ENCODE data around the gene ECM1. TPM values are rescaled to one million over a fixed set of nuclear protein-coding genes. Genes with fewer than 3 reads are reported as not detected.
A peak's percentile ranks its signal among the peaks of the same experiment; 100 is the strongest.

Gene ECM1
- polyA plus RNA-seq, 3 donors from 2014 or later, result not detected

GRCh38 chr1:150552128-150552910 is 44.4 kb downstream of the ECM1 start:
- Mint-ChIP-seq H3K4me3 (no peak overlapping the region), H3K36me3 (no peaks in the 10 kb centered on the region), H3K4me1 (peaks cover 11 to 18% of the 10 kb centered on the region in 2 donors), H3K27ac (peak overlapping the region in 2 of 6 donors; percentile 4 to 21), H3K9me3 (no peaks in the 10 kb centered on the region), H3K27me3 (ENCODE audit: low read depth in 3 of 3) (peaks cover 0 to 9% (median 6%) of the 10 kb centered on the region in 3 donors)
- DNase-seq, result no peak

GRCh38 chr1:150552911-150553289 is 45.0 kb downstream of the ECM1 start:
- no peak overlapping the region for H3K27ac Mint-ChIP-seq
- H3K36me3 Mint-ChIP-seq, result no peaks in the 10 kb centered on the region
- peaks cover 0 to 9% (median 6%) of the 10 kb centered on the region in 3 donors for H3K27me3 Mint-ChIP-seq (ENCODE audit: low read depth in 3 of 3)
- no peak for DNase-seq
- H3K9me3 Mint-ChIP-seq, result no peaks in the 10 kb centered on the region
- H3K4me3 Mint-ChIP-seq, result no peak overlapping the region
- peaks cover 11 to 18% of the 10 kb centered on the region in 2 donors for H3K4me1 Mint-ChIP-seq

DNA sequence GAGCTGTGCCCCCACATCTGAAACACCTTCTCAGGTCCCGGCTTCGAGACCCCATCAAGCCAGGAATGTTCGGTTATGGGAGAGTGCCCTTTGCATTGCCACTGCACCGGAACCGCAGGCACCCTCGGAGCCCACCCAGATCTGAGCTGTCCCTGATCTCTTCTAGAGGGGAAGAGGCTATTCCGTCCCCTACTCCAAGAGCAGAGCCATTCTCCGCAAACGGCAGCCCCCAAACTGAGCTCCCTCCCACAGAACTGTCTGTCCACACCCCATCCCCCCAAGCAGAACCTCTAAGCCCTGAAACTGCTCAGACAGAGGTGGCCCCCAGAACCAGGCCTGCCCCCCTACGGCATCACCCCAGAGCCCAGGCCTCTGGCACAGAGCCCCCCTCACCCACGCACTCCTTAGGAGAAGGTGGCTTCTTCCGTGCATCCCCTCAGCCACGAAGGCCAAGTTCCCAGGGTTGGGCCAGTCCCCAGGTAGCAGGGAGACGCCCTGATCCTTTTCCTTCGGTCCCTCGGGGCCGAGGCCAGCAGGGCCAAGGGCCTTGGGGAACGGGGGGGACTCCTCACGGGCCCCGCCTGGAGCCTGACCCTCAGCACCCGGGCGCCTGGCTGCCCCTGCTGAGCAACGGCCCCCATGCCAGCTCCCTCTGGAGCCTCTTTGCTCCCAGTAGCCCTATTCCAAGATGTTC is 45.6 kb downstream of the ECM1 start:
- no peak overlapping the region for H3K27ac Mint-ChIP-seq
- no peaks in the 10 kb centered on the region for H3K9me3 Mint-ChIP-seq
- H3K4me1 Mint-ChIP-seq, result peaks cover 8 to 13% of the 10 kb centered on the region in 2 donors
- no peaks in the 10 kb centered on the region for H3K36me3 Mint-ChIP-seq
- DNase-seq, result no peak
- H3K27me3 Mint-ChIP-seq (ENCODE audit: low read depth in 3 of 3), result peaks cover 0 to 9% (median 6%) of the 10 kb centered on the region in 3 donors
- H3K4me3 Mint-ChIP-seq, result no peak overlapping the region

GRCh38 chr1:150554086-150554452 is 46.2 kb downstream of the ECM1 start:
- Mint-ChIP-seq H3K4me3 (no peak overlapping the region), H3K9me3 (no peaks in the 10 kb centered on the region), H3K27me3 (ENCODE audit: low read depth in 3 of 3) (peaks cover 0 to 9% (median 6%) of the 10 kb centered on the region in 3 donors), H3K27ac (no peak overlapping the region), H3K4me1 (peaks cover 7 to 11% of the 10 kb centered on the region in 2 donors), H3K36me3 (no peaks in the 10 kb centered on the region)
- no peak for DNase-seq

GRCh38 chr1:150555198-150555970 is 47.5 kb downstream of the ECM1 start:
- Mint-ChIP-seq H3K27me3 (ENCODE audit: low read depth in 3 of 3) (peaks cover 0 to 9% (median under 1%) of the 10 kb centered on the region in 3 donors), H3K4me1 (peaks cover 12 to 19% of the 10 kb centered on the region in 2 donors), H3K4me3 (no peak overlapping the region), H3K36me3 (no peaks in the 10 kb centered on the region), H3K9me3 (no peaks in the 10 kb centered on the region), H3K27ac (no peak overlapping the region)
- no peak for DNase-seq

- Mint-ChIP-seq H3K9me3 (no peaks in the 10 kb centered on the region), H3K27me3 (ENCODE audit: low read depth in 3 of 3) (peaks cover 0 to 9% (median 2%) of the 10 kb centered on the region in 3 donors), H3K4me3 (no peak overlapping the region), H3K36me3 (no peaks in the 10 kb centered on the region), H3K27ac (no peak overlapping the region), H3K4me1 (peaks cover 20 to 24% of the 10 kb centered on the region in 2 donors)
- no peak for DNase-seq
Measured at GRCh38 chr1:150555971-150556865, 48.3 kb downstream of the ECM1 start.

- H3K4me3 Mint-ChIP-seq, result no peak overlapping the region
- H3K27ac Mint-ChIP-seq, result no peak overlapping the region
- H3K36me3 Mint-ChIP-seq, result no peaks in the 10 kb centered on the region
- no peaks in the 10 kb centered on the region for H3K9me3 Mint-ChIP-seq
- DNase-seq, result no peak
- H3K27me3 Mint-ChIP-seq (ENCODE audit: low read depth in 3 of 3), result peaks cover 0 to 6% (median 4%) of the 10 kb centered on the region in 3 donors
- H3K4me1 Mint-ChIP-seq, result peaks cover 25 to 27% of the 10 kb centered on the region in 2 donors
Measured at GRCh38 chr1:150557065-150557600, 49.2 kb downstream of the ECM1 start.

GRCh38 chr1:150557813-150558212 is 49.9 kb downstream of the ECM1 start:
- no peak for DNase-seq
- H3K36me3 Mint-ChIP-seq, result no peaks in the 10 kb centered on the region
- peaks cover 3 to 4% (median 4%) of the 10 kb centered on the region in 3 donors for H3K27me3 Mint-ChIP-seq (ENCODE audit: low read depth in 3 of 3)
- no peaks in the 10 kb centered on the region for H3K9me3 Mint-ChIP-seq
- peaks cover 29 to 32% of the 10 kb centered on the region in 2 donors for H3K4me1 Mint-ChIP-seq
- H3K27ac Mint-ChIP-seq, result no peak overlapping the region
- no peak overlapping the region for H3K4me3 Mint-ChIP-seq

GRCh38 chr1:150558303-150558704 is 50.4 kb downstream of the ECM1 start:
- Mint-ChIP-seq H3K9me3 (no peaks in the 10 kb centered on the region), H3K27me3 (ENCODE audit: low read depth in 3 of 3) (peaks cover 3 to 9% (median 4%) of the 10 kb centered on the region in 3 donors), H3K36me3 (no peaks in the 10 kb centered on the region), H3K4me3 (no peak overlapping the region), H3K4me1 (peaks cover 34 to 35% of the 10 kb centered on the region in 2 donors), H3K27ac (no peak overlapping the region)
- no peak for DNase-seq

GRCh38 chr1:150558761-150559655 is 51.1 kb downstream of the ECM1 start:
- H3K27ac Mint-ChIP-seq, result no peak overlapping the region
- DNase-seq, result no peak
- H3K4me3 Mint-ChIP-seq, result no peak overlapping the region

GRCh38 chr1:150559656-150560010 is 51.7 kb downstream of the ECM1 start:
- Mint-ChIP-seq H3K27me3 (ENCODE audit: low read depth in 3 of 3) (peaks cover 3 to 11% (median 4%) of the 10 kb centered on the region in 3 donors), H3K4me1 (peaks cover 47 to 48% of the 10 kb centered on the region in 2 donors), H3K9me3 (no peaks in the 10 kb centered on the region), H3K36me3 (no peaks in the 10 kb centered on the region), H3K4me3 (peak overlapping the region in 1 of 5 donors; percentile 91), H3K27ac (peak overlapping the region in 2 of 6 donors; percentile 99)
- DNase-seq, result no peak

More at GRCh38 chr1:150558761-150559655, 51.1 kb downstream of the ECM1 start:
- Mint-ChIP-seq H3K9me3 (no peaks in the 10 kb centered on the region), H3K36me3 (no peaks in the 10 kb centered on the region), H3K4me1 (peaks cover 41 to 42% of the 10 kb centered on the region in 2 donors), H3K27me3 (ENCODE audit: low read depth in 3 of 3) (peaks cover 3 to 11% (median 4%) of the 10 kb centered on the region in 3 donors)

DNA sequence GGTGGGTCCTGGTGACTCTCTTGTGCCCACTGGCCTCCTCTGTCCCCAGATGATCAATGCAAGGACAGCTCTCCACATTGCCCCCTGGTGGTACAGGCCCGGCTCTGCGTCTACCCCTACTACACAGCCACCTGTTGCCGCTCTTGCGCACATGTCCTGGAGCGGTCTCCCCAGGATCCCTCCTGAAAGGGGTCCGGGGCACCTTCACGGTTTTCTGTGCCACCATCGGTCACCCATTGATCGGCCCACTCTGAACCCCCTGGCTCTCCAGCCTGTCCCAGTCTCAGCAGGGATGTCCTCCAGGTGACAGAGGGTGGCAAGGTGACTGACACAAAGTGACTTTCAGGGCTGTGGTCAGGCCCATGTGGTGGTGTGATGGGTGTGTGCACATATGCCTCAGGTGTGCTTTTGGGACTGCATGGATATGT is 52.1 kb downstream of the ECM1 start:
- Mint-ChIP-seq H3K4me3 (peak overlapping the region; percentile 90 to 95 (median 91)), H3K9me3 (no peaks in the 10 kb centered on the region), H3K4me1 (peaks cover 51 to 52% of the 10 kb centered on the region in 2 donors), H3K36me3 (no peaks in the 10 kb centered on the region), H3K27ac (peak overlapping the region; percentile 93 to 99 (median 98)), H3K27me3 (ENCODE audit: low read depth in 3 of 3) (peaks cover 3 to 11% (median 4%) of the 10 kb centered on the region in 3 donors)
- peak; percentile 68 to 71 (median 69) for DNase-seq

All from immature natural killer cell (primary cell).